Sigmoid colon (tissue), 4 donors: ENCODE results near the gene TMEM219.
"Not testable (repeated sequence)": the region's sequence is repeated elsewhere in the genome, so short reads cannot be mapped to it uniquely, and the experiment has no call there.

ENCODE experiments used
- POLR2A ChIP-seq, 2 donors: fragments of 450-650 bp; IDR thresholded peaks; one replicate each; pipeline ENCODE4 v1.6.1; 2016; ENCODE audit warnings: antibody characterized with exemption in 2 of 2, mild to moderate bottlenecking in 2 of 2, moderate library complexity in 2 of 2
- POLR2AphosphoS5 ChIP-seq, 4 donors: sonication (generic); formaldehyde crosslinking; IDR thresholded peaks; one replicate each; pipeline ENCODE4 v1.6.1; 2017; ENCODE audit warnings: antibody characterized with exemption in 4 of 4
- TF ChIP-seq, protein P1 (sequence below), 4 experiments: fragments of 450-650 bp in 3 of 4; fragments of 200-600 bp in 1 of 4; IDR thresholded peaks; one replicate each; pipeline ENCODE4 v1.5.1; 2016 to 2019; ENCODE audit warnings: antibody characterized with exemption in 4 of 4, mild to moderate bottlenecking in 3 of 4, moderate library complexity in 2 of 4

DNA sequence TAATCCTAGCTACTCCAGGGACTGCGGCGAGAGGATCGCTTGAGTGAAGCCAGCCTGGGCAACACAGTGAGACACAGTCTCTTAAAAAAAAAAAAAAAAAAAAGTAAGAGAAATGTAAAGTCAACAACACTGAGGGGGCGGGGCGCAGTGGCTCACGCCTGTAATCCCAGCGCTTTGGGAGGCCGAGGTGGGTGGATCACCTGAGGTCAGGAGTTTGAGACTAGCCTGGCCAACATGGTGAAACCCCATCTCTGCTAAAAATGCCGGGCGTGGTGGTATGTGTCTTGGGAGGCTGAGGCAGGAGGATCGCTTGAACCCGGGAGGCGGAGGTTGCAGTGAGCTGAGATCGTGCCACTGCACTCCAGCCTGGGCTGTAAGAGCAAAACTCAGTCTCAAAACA is 50.7 kb downstream of the TMEM219 start:
- not testable (repeated sequence) for TF ChIP-seq POLR2A, POLR2AphosphoS5 (IDR thresholded peaks at IDR 0.05)
- TF ChIP-seq, protein P1, sequence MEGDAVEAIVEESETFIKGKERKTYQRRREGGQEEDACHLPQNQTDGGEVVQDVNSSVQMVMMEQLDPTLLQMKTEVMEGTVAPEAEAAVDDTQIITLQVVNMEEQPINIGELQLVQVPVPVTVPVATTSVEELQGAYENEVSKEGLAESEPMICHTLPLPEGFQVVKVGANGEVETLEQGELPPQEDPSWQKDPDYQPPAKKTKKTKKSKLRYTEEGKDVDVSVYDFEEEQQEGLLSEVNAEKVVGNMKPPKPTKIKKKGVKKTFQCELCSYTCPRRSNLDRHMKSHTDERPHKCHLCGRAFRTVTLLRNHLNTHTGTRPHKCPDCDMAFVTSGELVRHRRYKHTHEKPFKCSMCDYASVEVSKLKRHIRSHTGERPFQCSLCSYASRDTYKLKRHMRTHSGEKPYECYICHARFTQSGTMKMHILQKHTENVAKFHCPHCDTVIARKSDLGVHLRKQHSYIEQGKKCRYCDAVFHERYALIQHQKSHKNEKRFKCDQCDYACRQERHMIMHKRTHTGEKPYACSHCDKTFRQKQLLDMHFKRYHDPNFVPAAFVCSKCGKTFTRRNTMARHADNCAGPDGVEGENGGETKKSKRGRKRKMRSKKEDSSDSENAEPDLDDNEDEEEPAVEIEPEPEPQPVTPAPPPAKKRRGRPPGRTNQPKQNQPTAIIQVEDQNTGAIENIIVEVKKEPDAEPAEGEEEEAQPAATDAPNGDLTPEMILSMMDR (IDR thresholded peaks at IDR 0.05) = not testable (repeated sequence)
